HepG2 (cell line): ENCODE results near the gene TBCD. TPM values are rescaled to one million over a fixed set of nuclear protein-coding genes. Genes with fewer than 3 reads are reported as not detected.
A peak's percentile ranks its signal among the peaks of the same experiment; 100 is the strongest.

Source experiments
- FOSL2 ChIP-seq: sonication (generic); formaldehyde crosslinking; IDR thresholded peaks from 2 replicates; pipeline ENCODE4 v1.4.0; 2020; ENCODE audit warnings: missing genetic modification reagents
- KDM2A ChIP-seq: sonication (generic); formaldehyde crosslinking; IDR thresholded peaks from 2 replicates; pipeline ENCODE4 v1.4.0; 2020; ENCODE audit warnings: low read depth, missing genetic modification reagents, borderline replicate concordance
- MIER2 ChIP-seq: IDR thresholded peaks from 2 replicates; pipeline ENCODE4 v1.6.1; 2016; ENCODE audit warnings: missing biosample characterization, missing genetic modification reagents
- MTA3 ChIP-seq: sonication (generic); formaldehyde crosslinking; IDR thresholded peaks from 2 replicates; pipeline ENCODE4 v1.4.0; 2020; ENCODE audit warnings: missing genetic modification reagents
- YEATS2 ChIP-seq: sonication (generic); formaldehyde crosslinking; IDR thresholded peaks from 2 replicates; pipeline ENCODE4 v1.4.0; 2020; ENCODE audit warnings: missing genetic modification reagents, borderline replicate concordance
- ZNF460 ChIP-seq: sonication (generic); formaldehyde crosslinking; IDR thresholded peaks from 2 replicates; pipeline ENCODE4 v1.5.1; 2020; ENCODE audit warnings: missing genetic modification reagents, mild to moderate bottlenecking, borderline replicate concordance
- ZSCAN25 ChIP-seq: sonication (generic); formaldehyde crosslinking; IDR thresholded peaks from 2 replicates; pipeline ENCODE4 v1.8.0; 2022; ENCODE audit warnings: mild to moderate bottlenecking, missing genetic modification reagents
- polyA plus RNA-seq, 8 experiments: library from polyadenylated mRNA; depleted of rRNA in 3 of 8; stranded (reverse) in 7 of 8; unstranded in 1 of 8; fragments of >200 nt; fragmentation: Illumina TruSeq in 4 of 8; extraction: Trizol in 4 of 8; gene quantifications; 2 replicates each; pipeline versions ENCODE4 v1.2.1 to v1.2.3, GENCODE V29; 2011 to 2016; ENCODE audit warnings: low read depth in 4 of 8, missing spikeins in 1 of 8, mixed read lengths in 1 of 8; ENCODE audit not compliant: insufficient read depth in 1 of 8
- total RNA-seq, 5 experiments: library from RNA; depleted of rRNA; stranded (reverse); fragments of >200 nt; fragmentation: Illumina TruSeq; extraction: Trizol; gene quantifications; 2 replicates each; pipeline ENCODE4 v1.2.3, GENCODE V29; 2016; ENCODE audit warnings: low read depth in 1 of 5
- TF ChIP-seq, protein P1 (sequence below): IDR thresholded peaks from 2 replicates; pipeline ENCODE4 v1.6.1; 2016
- TF ChIP-seq, protein P2 (sequence below): sonication (generic); formaldehyde crosslinking; IDR thresholded peaks from 2 replicates; pipeline ENCODE4 v1.8.0; 2022; ENCODE audit warnings: mild to moderate bottlenecking, missing genetic modification reagents, borderline replicate concordance
- TF ChIP-seq, protein P3 (sequence below): IDR thresholded peaks from 2 replicates; pipeline ENCODE4 v1.6.1; 2016; ENCODE audit warnings: control low read depth
- TF ChIP-seq, protein P4 (sequence below): sonication (generic); formaldehyde crosslinking; IDR thresholded peaks from 2 replicates; pipeline ENCODE4 v1.4.0; 2020; ENCODE audit warnings: missing genetic modification reagents, borderline replicate concordance
- TF ChIP-seq, protein P5 (sequence below), 2 experiments: sonication (generic) in 1 of 2; formaldehyde crosslinking in 1 of 2; IDR thresholded peaks; 2 replicates each; pipeline versions ENCODE4 v1.4.0 to v1.6.1; 2016 to 2020; ENCODE audit warnings: borderline replicate concordance in 1 of 2, low read depth in 1 of 2, mild to moderate bottlenecking in 1 of 2, missing genetic modification reagents in 1 of 2

The TBCD gene
- total and polyA plus RNA-seq, 2 of the 13 experiments (the other 11 are each of a cell fraction or from before 2014, with no cell fraction given), result 33.9 to 54.8 TPM

DNA sequence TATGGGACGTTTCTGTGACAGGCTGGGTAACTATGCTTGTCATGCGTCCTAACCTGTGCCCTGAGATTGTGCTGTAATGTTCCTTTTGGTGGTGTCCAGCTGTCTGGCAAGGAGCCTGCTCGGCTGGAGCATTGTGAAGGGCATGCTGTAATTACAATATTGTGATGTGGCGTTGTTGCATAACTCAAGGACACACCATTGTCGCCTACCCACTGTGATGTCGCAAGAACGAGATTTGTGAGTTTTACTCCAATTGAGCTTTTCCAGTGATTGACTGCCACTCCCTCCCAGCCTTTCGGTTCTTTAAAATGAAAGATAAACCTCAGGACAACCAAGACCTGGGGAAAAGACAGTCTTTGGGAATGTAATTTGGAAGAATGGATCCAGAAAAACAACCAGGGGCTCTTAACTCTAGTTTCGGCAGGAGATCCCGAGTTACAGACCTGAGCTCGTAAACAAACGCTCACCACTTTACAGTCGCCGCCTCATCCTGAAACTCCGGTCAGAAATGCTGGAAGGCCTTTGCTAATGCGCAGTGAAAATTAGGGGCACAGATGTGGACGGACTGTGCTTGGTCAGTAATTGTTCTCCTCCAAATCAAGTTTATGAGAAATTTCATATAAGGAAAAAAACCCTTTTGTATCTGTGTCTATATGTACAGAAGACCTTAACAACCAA is 86.7 kb downstream of the TBCD start (continued):
- TF ChIP-seq KDM2A (CRISPR knock-in tag), result peak; percentile 66; the same call in 1 of the 2 replicates
- 0 out of 2 replicates have a peak, but pooled peaks have one; percentile 38 for TF ChIP-seq MIER2 (CRISPR knock-in tag)
- peak; percentile 66; the same call in 1 of the 2 replicates for TF ChIP-seq YEATS2
- TF ChIP-seq, protein P1, sequence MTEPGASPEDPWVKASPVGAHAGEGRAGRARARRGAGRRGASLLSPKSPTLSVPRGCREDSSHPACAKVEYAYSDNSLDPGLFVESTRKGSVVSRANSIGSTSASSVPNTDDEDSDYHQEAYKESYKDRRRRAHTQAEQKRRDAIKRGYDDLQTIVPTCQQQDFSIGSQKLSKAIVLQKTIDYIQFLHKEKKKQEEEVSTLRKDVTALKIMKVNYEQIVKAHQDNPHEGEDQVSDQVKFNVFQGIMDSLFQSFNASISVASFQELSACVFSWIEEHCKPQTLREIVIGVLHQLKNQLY (CRISPR knock-in tag), result 0 out of 2 replicates have a peak, but pooled peaks have one; percentile 54
- no peak for TF ChIP-seq ZNF460
- TF ChIP-seq, protein P2, sequence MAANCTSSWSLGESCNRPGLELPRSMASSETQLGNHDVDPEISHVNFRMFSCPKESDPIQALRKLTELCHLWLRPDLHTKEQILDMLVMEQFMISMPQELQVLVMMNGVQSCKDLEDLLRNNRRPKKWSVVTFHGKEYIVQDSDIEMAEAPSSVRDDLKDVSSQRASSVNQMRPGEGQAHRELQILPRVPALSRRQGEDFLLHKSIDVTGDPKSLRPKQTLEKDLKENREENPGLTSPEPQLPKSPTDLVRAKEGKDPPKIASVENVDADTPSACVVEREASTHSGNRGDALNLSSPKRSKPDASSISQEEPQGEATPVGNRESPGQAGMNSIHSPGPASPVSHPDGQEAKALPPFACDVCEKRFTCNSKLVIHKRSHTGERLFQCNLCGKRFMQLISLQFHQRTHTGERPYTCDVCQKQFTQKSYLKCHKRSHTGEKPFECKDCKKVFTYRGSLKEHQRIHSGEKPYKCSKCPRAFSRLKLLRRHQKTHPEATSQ, result no peak
- TF ChIP-seq, protein P3, sequence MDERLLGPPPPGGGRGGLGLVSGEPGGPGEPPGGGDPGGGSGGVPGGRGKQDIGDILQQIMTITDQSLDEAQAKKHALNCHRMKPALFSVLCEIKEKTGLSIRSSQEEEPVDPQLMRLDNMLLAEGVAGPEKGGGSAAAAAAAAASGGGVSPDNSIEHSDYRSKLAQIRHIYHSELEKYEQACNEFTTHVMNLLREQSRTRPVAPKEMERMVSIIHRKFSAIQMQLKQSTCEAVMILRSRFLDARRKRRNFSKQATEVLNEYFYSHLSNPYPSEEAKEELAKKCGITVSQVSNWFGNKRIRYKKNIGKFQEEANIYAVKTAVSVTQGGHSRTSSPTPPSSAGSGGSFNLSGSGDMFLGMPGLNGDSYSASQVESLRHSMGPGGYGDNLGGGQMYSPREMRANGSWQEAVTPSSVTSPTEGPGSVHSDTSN (CRISPR knock-in tag), result peak; percentile 57
- TF ChIP-seq, protein P4, sequence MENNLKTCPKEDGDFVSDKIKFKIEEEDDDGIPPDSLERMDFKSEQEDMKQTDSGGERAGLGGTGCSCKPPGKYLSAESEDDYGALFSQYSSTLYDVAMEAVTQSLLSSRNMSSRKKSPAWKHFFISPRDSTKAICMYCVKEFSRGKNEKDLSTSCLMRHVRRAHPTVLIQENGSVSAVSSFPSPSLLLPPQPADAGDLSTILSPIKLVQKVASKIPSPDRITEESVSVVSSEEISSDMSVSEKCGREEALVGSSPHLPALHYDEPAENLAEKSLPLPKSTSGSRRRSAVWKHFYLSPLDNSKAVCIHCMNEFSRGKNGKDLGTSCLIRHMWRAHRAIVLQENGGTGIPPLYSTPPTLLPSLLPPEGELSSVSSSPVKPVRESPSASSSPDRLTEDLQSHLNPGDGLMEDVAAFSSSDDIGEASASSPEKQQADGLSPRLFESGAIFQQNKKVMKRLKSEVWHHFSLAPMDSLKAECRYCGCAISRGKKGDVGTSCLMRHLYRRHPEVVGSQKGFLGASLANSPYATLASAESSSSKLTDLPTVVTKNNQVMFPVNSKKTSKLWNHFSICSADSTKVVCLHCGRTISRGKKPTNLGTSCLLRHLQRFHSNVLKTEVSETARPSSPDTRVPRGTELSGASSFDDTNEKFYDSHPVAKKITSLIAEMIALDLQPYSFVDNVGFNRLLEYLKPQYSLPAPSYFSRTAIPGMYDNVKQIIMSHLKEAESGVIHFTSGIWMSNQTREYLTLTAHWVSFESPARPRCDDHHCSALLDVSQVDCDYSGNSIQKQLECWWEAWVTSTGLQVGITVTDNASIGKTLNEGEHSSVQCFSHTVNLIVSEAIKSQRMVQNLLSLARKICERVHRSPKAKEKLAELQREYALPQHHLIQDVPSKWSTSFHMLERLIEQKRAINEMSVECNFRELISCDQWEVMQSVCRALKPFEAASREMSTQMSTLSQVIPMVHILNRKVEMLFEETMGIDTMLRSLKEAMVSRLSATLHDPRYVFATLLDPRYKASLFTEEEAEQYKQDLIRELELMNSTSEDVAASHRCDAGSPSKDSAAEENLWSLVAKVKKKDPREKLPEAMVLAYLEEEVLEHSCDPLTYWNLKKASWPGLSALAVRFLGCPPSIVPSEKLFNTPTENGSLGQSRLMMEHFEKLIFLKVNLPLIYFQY (CRISPR knock-in tag), result peak; percentile 70; the same call in 1 of the 2 replicates
- TF ChIP-seq ZSCAN25 (CRISPR knock-in tag), result 0 out of 2 replicates have a peak, but pooled peaks have one; percentile 50
- peak; percentile 81 for TF ChIP-seq FOSL2
- no peak for TF ChIP-seq MTA3 (CRISPR knock-in tag)
- TF ChIP-seq, protein P5, sequence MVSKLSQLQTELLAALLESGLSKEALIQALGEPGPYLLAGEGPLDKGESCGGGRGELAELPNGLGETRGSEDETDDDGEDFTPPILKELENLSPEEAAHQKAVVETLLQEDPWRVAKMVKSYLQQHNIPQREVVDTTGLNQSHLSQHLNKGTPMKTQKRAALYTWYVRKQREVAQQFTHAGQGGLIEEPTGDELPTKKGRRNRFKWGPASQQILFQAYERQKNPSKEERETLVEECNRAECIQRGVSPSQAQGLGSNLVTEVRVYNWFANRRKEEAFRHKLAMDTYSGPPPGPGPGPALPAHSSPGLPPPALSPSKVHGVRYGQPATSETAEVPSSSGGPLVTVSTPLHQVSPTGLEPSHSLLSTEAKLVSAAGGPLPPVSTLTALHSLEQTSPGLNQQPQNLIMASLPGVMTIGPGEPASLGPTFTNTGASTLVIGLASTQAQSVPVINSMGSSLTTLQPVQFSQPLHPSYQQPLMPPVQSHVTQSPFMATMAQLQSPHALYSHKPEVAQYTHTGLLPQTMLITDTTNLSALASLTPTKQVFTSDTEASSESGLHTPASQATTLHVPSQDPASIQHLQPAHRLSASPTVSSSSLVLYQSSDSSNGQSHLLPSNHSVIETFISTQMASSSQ (IDR thresholded peaks at IDR 0.05; ENCODE audit: low read depth), result no peak
- TF ChIP-seq, protein P5 (CRISPR knock-in tag; IDR thresholded peaks at IDR 0.05; ENCODE audit: borderline replicate concordance), result 0 out of 2 replicates have a peak, but pooled peaks have one; percentile 33
